AG09309 (cell line): Measurements from ENCODE around the gene CFAP47.

ENCODE experiments used
- DNase-seq: peaks from one replicate; pipeline ENCODE4 v3.0.0-alpha.2; 2010; ENCODE audit warnings: low read depth
- H3K4me3 ChIP-seq: 2 replicates; pipeline ENCODE4 v1.5.1; 2011; ENCODE audit warnings: mild to moderate bottlenecking, low read depth, low read length, moderate library complexity; ENCODE audit not compliant: control insufficient read depth
- CTCF ChIP-seq: IDR thresholded peaks from 2 replicates; pipeline ENCODE4 v1.5.1; 2011; ENCODE audit warnings: mild to moderate bottlenecking, low read depth, low read length, inconsistent platforms; ENCODE audit not compliant: insufficient read depth, control insufficient read depth; ENCODE audit errors: missing control alignments

The CFAP47 gene

GRCh38 chrX:36344301-36344700, 424.8 kb downstream of the CFAP47 start:
- H3K4me3 ChIP-seq, result no peak overlapping the region
- TF ChIP-seq CTCF, result no peak
- no peak for DNase-seq

GRCh38 chrX:36348509-36348908, 429.0 kb downstream of the CFAP47 start:
- no peak overlapping the region for H3K4me3 ChIP-seq
- TF ChIP-seq CTCF, result no peak
- no peak for DNase-seq

GRCh38 chrX:36357855-36358254, 438.3 kb downstream of the CFAP47 start:
- H3K4me3 ChIP-seq, result no peak overlapping the region
- no peak for DNase-seq
- no peak for TF ChIP-seq CTCF

- DNase-seq, result no peak
- H3K4me3 ChIP-seq, result no peak overlapping the region
- no peak for TF ChIP-seq CTCF
These were observed 444.7 kb downstream of the CFAP47 start for GRCh38 chrX:36364262-36364661.

GRCh38 chrX:36383495-36383894, 464.0 kb downstream of the CFAP47 start:
- no peak overlapping the region for H3K4me3 ChIP-seq
- no peak for DNase-seq
- TF ChIP-seq CTCF, result no peak

- TF ChIP-seq CTCF, result no peak
- H3K4me3 ChIP-seq, result no peak overlapping the region
- no peak for DNase-seq
These were observed 469.4 kb downstream of the CFAP47 start for GRCh38 chrX:36388901-36389300.

GRCh38 chrX:36401774-36402173, 482.2 kb downstream of the CFAP47 start:
- no peak overlapping the region for H3K4me3 ChIP-seq
- DNase-seq, result no peak
- TF ChIP-seq CTCF, result no peak
